SK-N-SH treated with all-trans-retinoic acid at 6 μM for 48 hours (cell line): Measurements from ENCODE around the gene DUS2.

Experiments used
- ATAC-seq: fragments of 200-7000 bp; cut with Tn5 transposase; 3 replicates; pipeline ENCODE4 v1.9.1; 2020; ENCODE audit warnings: mild to moderate bottlenecking, moderate library complexity
- ARNTL ChIP-seq: fragments of 450-650 bp; formaldehyde crosslinking; IDR thresholded peaks from 2 replicates; pipeline ENCODE4 v1.5.0; 2020; ENCODE audit warnings: low read depth, mild to moderate bottlenecking, moderate library complexity, borderline replicate concordance
- BACH2 ChIP-seq: fragments of 250-450 bp; sonication (Bioruptor Pico); IDR thresholded peaks from 2 replicates; pipeline ENCODE4 v1.9.0; 2021; ENCODE audit warnings: mild to moderate bottlenecking, borderline replicate concordance
- CSDC2 ChIP-seq: fragments of 250-450 bp; sonication (Bioruptor Pico); IDR thresholded peaks from 2 replicates; pipeline ENCODE4 v1.5.0; 2020; ENCODE audit warnings: mild to moderate bottlenecking, moderate library complexity
- ESRRG ChIP-seq: fragments of 250-450 bp; sonication (Bioruptor Pico); IDR thresholded peaks from 2 replicates; pipeline ENCODE4 v1.6.1; 2021; ENCODE audit warnings: mild to moderate bottlenecking
- ISL1 ChIP-seq: fragments of 250-450 bp; sonication (Bioruptor Pico); IDR thresholded peaks from 2 replicates; pipeline ENCODE4 v2.1.2; 2022; ENCODE audit warnings: mild to moderate bottlenecking, moderate library complexity
- OSR1 ChIP-seq: fragments of 250-450 bp; sonication (Bioruptor Pico); IDR thresholded peaks from 2 replicates; pipeline ENCODE4 v1.8.0; 2022; ENCODE audit warnings: moderate library complexity, mild to moderate bottlenecking, inconsistent platforms
- PPARA ChIP-seq: fragments of 250-450 bp; sonication (Bioruptor Pico); IDR thresholded peaks from 2 replicates; pipeline ENCODE4 v1.5.0; 2020; ENCODE audit warnings: mild to moderate bottlenecking, borderline replicate concordance
- RARB ChIP-seq: fragments of 250-450 bp; sonication (Bioruptor Pico); IDR thresholded peaks from 2 replicates; pipeline ENCODE4 v1.8.0; 2021; ENCODE audit warnings: mild to moderate bottlenecking, moderate library complexity
- SNAI2 ChIP-seq: fragments of 250-450 bp; sonication (Bioruptor Pico); IDR thresholded peaks from 2 replicates; pipeline ENCODE4 v1.5.0; 2020; ENCODE audit warnings: mild to moderate bottlenecking, moderate library complexity
- TCF4 ChIP-seq: fragments of 250-450 bp; sonication (Bioruptor Pico); IDR thresholded peaks from 2 replicates; pipeline ENCODE4 v1.8.0; 2021; ENCODE audit warnings: mild to moderate bottlenecking, moderate library complexity, borderline replicate concordance
- ZC3H10 ChIP-seq: fragments of 250-450 bp; sonication (Bioruptor Pico); IDR thresholded peaks from 2 replicates; pipeline ENCODE4 v1.5.1; 2021; ENCODE audit warnings: mild to moderate bottlenecking, moderate library complexity
- ZFP30 ChIP-seq: fragments of 450-650 bp; formaldehyde crosslinking; IDR thresholded peaks from 2 replicates; pipeline ENCODE4 v1.5.0; 2022; ENCODE audit warnings: mild to moderate bottlenecking, moderate library complexity
- ZNF565 ChIP-seq: fragments of 450-650 bp; formaldehyde crosslinking; conservative IDR thresholded peaks from 2 replicates; pipeline ENCODE4 v1.5.0; 2020; ENCODE audit warnings: low read depth, mild to moderate bottlenecking, moderate library complexity
- ZNF70 ChIP-seq: fragments of 450-650 bp; formaldehyde crosslinking; IDR thresholded peaks from 2 replicates; pipeline ENCODE4 v1.5.0; 2020; ENCODE audit warnings: mild to moderate bottlenecking, moderate library complexity
- ZNF8 ChIP-seq: fragments of 450-650 bp; formaldehyde crosslinking; IDR thresholded peaks from 2 replicates; pipeline ENCODE4 v1.5.0; 2020; ENCODE audit warnings: mild to moderate bottlenecking, moderate library complexity
- TF ChIP-seq, protein P1 (sequence below): fragments of 250-450 bp; sonication (Bioruptor Pico); IDR thresholded peaks from 2 replicates; pipeline ENCODE4 v1.5.1; 2021; ENCODE audit warnings: mild to moderate bottlenecking, moderate library complexity
- TF ChIP-seq, protein P2 (sequence below): fragments of 250-450 bp; sonication (Bioruptor Pico); IDR thresholded peaks from 2 replicates; pipeline ENCODE4 v1.8.0; 2021; ENCODE audit warnings: low read depth, mild to moderate bottlenecking, moderate library complexity, borderline replicate concordance
- TF ChIP-seq, protein P3 (sequence below): fragments of 250-450 bp; sonication (Bioruptor Pico); IDR thresholded peaks from 2 replicates; pipeline ENCODE4 v1.8.0; 2020; ENCODE audit warnings: mild to moderate bottlenecking, moderate library complexity, borderline replicate concordance

The DUS2 gene

DNA sequence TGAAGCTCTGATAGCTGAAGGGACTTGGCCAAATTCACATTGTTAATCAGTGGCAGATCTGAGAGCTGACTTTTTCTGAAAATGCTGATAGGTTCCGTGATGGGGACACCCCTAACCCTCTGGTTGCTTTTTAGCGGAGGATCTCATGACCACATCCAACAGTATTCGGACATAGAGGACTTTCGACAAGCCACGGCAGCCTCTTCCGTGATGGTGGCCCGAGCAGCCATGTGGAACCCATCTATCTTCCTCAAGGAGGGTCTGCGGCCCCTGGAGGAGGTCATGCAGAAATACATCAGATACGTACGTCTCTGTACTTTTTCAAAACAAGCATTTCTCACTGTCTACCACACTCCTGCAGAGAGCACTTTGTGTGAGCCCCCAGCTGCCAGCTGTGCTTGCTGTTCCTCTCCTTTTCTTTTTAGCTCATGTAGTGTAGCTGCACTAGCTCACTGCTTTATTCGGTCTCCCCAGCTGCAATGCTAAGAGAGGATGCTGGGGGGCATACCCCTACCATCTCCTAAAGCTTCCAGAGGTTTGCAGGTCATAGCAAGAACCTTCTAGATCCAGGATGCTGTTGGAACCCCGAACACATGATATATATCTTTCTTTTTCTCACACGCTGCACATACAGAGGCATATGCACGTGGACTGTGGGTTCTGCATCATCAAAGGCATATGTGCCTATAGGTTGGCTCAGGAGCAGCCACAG is 47.9 kb downstream of the DUS2 start:
- TF ChIP-seq ZNF70 (no peak), OSR1 (CRISPR knock-in tag) (no peak), CSDC2 (CRISPR knock-in tag) (no peak), ESRRG (CRISPR knock-in tag) (no peak), ZFP30 (CRISPR knock-in tag) (no peak), ISL1 (no peak), BACH2 (CRISPR knock-in tag) (no peak), ZNF8 (CRISPR knock-in tag) (no peak), ZNF565 (CRISPR knock-in tag) (no peak)
- TF ChIP-seq, protein P1, sequence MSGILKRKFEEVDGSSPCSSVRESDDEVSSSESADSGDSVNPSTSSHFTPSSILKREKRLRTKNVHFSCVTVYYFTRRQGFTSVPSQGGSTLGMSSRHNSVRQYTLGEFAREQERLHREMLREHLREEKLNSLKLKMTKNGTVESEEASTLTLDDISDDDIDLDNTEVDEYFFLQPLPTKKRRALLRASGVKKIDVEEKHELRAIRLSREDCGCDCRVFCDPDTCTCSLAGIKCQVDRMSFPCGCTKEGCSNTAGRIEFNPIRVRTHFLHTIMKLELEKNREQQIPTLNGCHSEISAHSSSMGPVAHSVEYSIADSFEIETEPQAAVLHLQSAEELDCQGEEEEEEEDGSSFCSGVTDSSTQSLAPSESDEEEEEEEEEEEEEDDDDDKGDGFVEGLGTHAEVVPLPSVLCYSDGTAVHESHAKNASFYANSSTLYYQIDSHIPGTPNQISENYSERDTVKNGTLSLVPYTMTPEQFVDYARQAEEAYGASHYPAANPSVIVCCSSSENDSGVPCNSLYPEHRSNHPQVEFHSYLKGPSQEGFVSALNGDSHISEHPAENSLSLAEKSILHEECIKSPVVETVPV (CRISPR knock-in tag): no peak
- TF ChIP-seq, protein P2, sequence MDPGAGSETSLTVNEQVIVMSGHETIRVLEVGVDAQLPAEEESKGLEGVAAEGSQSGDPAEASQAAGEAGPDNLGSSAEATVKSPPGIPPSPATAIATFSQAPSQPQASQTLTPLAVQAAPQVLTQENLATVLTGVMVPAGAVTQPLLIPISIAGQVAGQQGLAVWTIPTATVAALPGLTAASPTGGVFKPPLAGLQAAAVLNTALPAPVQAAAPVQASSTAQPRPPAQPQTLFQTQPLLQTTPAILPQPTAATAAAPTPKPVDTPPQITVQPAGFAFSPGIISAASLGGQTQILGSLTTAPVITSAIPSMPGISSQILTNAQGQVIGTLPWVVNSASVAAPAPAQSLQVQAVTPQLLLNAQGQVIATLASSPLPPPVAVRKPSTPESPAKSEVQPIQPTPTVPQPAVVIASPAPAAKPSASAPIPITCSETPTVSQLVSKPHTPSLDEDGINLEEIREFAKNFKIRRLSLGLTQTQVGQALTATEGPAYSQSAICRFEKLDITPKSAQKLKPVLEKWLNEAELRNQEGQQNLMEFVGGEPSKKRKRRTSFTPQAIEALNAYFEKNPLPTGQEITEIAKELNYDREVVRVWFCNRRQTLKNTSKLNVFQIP: no peak
- TF ChIP-seq, protein P3, sequence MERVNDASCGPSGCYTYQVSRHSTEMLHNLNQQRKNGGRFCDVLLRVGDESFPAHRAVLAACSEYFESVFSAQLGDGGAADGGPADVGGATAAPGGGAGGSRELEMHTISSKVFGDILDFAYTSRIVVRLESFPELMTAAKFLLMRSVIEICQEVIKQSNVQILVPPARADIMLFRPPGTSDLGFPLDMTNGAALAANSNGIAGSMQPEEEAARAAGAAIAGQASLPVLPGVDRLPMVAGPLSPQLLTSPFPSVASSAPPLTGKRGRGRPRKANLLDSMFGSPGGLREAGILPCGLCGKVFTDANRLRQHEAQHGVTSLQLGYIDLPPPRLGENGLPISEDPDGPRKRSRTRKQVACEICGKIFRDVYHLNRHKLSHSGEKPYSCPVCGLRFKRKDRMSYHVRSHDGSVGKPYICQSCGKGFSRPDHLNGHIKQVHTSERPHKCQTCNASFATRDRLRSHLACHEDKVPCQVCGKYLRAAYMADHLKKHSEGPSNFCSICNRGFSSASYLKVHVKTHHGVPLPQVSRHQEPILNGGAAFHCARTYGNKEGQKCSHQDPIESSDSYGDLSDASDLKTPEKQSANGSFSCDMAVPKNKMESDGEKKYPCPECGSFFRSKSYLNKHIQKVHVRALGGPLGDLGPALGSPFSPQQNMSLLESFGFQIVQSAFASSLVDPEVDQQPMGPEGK (CRISPR knock-in tag): no peak
- no peak for ATAC-seq

GRCh38 chr16:68071518-68071901 is 48.4 kb downstream of the DUS2 start:
- TF ChIP-seq, protein P3 (CRISPR knock-in tag): no peak
- TF ChIP-seq ESRRG (CRISPR knock-in tag) (no peak), ARNTL (no peak), RARB (CRISPR knock-in tag) (no peak), ISL1 (no peak), ZNF565 (CRISPR knock-in tag) (no peak), ZNF70 (no peak), PPARA (CRISPR knock-in tag) (no peak), BACH2 (CRISPR knock-in tag) (no peak)
- TF ChIP-seq, protein P1 (CRISPR knock-in tag): no peak
- no peak for ATAC-seq

- TF ChIP-seq ZC3H10: no peak
- no peak for TF ChIP-seq TCF4
- no peak for TF ChIP-seq ARNTL
- no peak for TF ChIP-seq SNAI2 (CRISPR knock-in tag)
- TF ChIP-seq ZNF8 (CRISPR knock-in tag): no peak
- peak; percentile 97 for ATAC-seq
Observed at GRCh38 chr16:68072038-68072695, 49.1 kb downstream of the DUS2 start.
